Measurements from ENCODE around the gene REEP1.

- no peak for TF ChIP-seq CTCF (conservative IDR thresholded peaks at IDR 0.05; ENCODE audit: low read depth, low read length)
- no peak for TF ChIP-seq CEBPB (IDR thresholded peaks at IDR 0.05; ENCODE audit: low read depth, low read length)
- no peak for TF ChIP-seq RAD21 (IDR thresholded peaks at IDR 0.05; ENCODE audit: low read length)
- no peak for TF ChIP-seq POLR2A (IDR thresholded peaks at IDR 0.05; ENCODE audit: low read depth, low read length)
- no peak for TF ChIP-seq FOS (IDR thresholded peaks at IDR 0.05; ENCODE audit: low read depth, low read length)
- TF ChIP-seq RFX5 (IDR thresholded peaks at IDR 0.05; ENCODE audit: low read depth, low read length), result no peak
- no peak for TF ChIP-seq RCOR1 (IDR thresholded peaks at IDR 0.05; ENCODE audit: insufficient replicate concordance, low read length)
- no peak for TF ChIP-seq USF2 (IDR thresholded peaks at IDR 0.05; ENCODE audit: low read depth, low read length)
- TF ChIP-seq, protein P1, sequence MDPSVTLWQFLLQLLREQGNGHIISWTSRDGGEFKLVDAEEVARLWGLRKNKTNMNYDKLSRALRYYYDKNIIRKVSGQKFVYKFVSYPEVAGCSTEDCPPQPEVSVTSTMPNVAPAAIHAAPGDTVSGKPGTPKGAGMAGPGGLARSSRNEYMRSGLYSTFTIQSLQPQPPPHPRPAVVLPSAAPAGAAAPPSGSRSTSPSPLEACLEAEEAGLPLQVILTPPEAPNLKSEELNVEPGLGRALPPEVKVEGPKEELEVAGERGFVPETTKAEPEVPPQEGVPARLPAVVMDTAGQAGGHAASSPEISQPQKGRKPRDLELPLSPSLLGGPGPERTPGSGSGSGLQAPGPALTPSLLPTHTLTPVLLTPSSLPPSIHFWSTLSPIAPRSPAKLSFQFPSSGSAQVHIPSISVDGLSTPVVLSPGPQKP (IDR thresholded peaks at IDR 0.05; ENCODE audit: borderline replicate concordance, low read depth, low read length), result no peak
- TF ChIP-seq MXI1 (IDR thresholded peaks at IDR 0.05; ENCODE audit: borderline replicate concordance, low read depth, low read length), result no peak
- no peak for TF ChIP-seq BHLHE40 (IDR thresholded peaks at IDR 0.05; ENCODE audit: low read depth, low read length)
- no peak for TF ChIP-seq MAFK (IDR thresholded peaks at IDR 0.05; ENCODE audit: low read depth, low read length)
Measured at GRCh38 chr2:86230961-86231360, 106.5 kb downstream of the REEP1 start.

Measured in IMR-90 (cell line).